K562 (cell line): ENCODE measurements around the gene CMPK1. TPM values are rescaled to one million over a fixed set of nuclear protein-coding genes. Genes with fewer than 3 reads are reported as not detected.

Experiments used
- ATAC-seq: fragments of 200-7000 bp; cut with Tn5 transposase; 3 replicates; pipeline ENCODE4 v1.9.1; 2020; ENCODE audit warnings: moderate library complexity
- BruUV-seq: library from RNA; stranded (reverse); fragments of 400-500 nt; replicated peaks from 2 replicates; lab custom pipeline; 2021; lab: Mats Ljungman, UMichigan
- CTCF ChIA-PET: fragments of 300-600 bp; formaldehyde crosslinking; extraction: SDS; loops from one replicate; lab custom pipeline; 2021; ENCODE audit warnings: low intra/inter-chr PET ratio; lab: Yijun Ruan, JAX
- POLR2A ChIA-PET: fragments of 300-600, 350-650 bp; sonication (Branson Sonifier 250); formaldehyde crosslinking; extraction: SDS; loops from one replicate; lab custom pipeline; 2021; ENCODE audit warnings: antibody characterized with exemption, inconsistent platforms; lab: Yijun Ruan, JAX
- DNase-seq, 4 experiments: peaks; one replicate each; pipeline versions ENCODE4 v3.0.0 to v3.0.0-alpha.2; 2011 to 2018; ENCODE audit warnings: low spot score in 3 of 4, mixed read lengths in 3 of 4; ENCODE audit errors: extremely low read depth in 1 of 4
- FAIRE-seq: peaks from 2 replicates; lab custom pipeline; 2011; peaks lifted over from hg19 to GRCh38; lab: Jason Lieb, UNC
- H2AFZ ChIP-seq: 2 replicates; pipeline ENCODE4 v1.6.0; 2011; ENCODE audit warnings: low read depth, low read length, control low read depth, inconsistent platforms
- H3K27ac ChIP-seq: fragments of 200-600 bp; 3 replicates; pipeline ENCODE4 v1.8.0; 2011; ENCODE audit warnings: low read depth, mild to moderate bottlenecking, control low read depth, inconsistent platforms, low read length, moderate library complexity, mixed read lengths; ENCODE audit errors: extremely low read depth
- H3K27me3 ChIP-seq, 2 experiments: fragments of 300-600 bp in 1 of 2; 2 replicates in 1 of 2; 3 replicates in 1 of 2; pipeline versions ENCODE4 v1.6.0 to v1.8.0; 2011; ENCODE audit warnings: inconsistent platforms in 2 of 2, low read length in 2 of 2, mild to moderate bottlenecking in 1 of 2, mixed read lengths in 1 of 2, moderate library complexity in 1 of 2; ENCODE audit not compliant: control insufficient read depth in 2 of 2, insufficient read depth in 2 of 2
- H3K36me3 ChIP-seq: fragments of 300-600 bp; 3 replicates; pipeline ENCODE4 v1.8.0; 2011; ENCODE audit warnings: mild to moderate bottlenecking, low read length, inconsistent platforms; ENCODE audit not compliant: control insufficient read depth, insufficient read depth
- H3K4me1 ChIP-seq, 2 experiments: fragments of 200-600 bp in 1 of 2; replicated peaks in 1 of 2; 2 replicates in 1 of 2; 3 replicates in 1 of 2; pipeline versions ENCODE4 v1.5.1 to v1.8.0; 2011; ENCODE audit warnings: inconsistent platforms in 2 of 2, low read length in 2 of 2, mild to moderate bottlenecking in 1 of 2, mixed read lengths in 1 of 2, moderate library complexity in 1 of 2; ENCODE audit not compliant: control insufficient read depth in 2 of 2, insufficient read depth in 2 of 2
- H3K4me2 ChIP-seq: 2 replicates; pipeline ENCODE4 v1.6.1; 2011; ENCODE audit warnings: low read length, control low read depth, inconsistent platforms, mixed read lengths; ENCODE audit not compliant: insufficient read depth
- H3K4me3 ChIP-seq: fragments of 200-600 bp; sonication (generic), shearing (Covaris generic); 2 replicates; pipeline ENCODE4 v1.5.1; 2016; ENCODE audit warnings: control low read depth, inconsistent platforms
- H3K79me2 ChIP-seq: fragments of 200-600 bp; 3 replicates; pipeline ENCODE4 v1.8.0; 2011; ENCODE audit warnings: low read length, inconsistent platforms; ENCODE audit not compliant: control insufficient read depth, insufficient read depth
- H3K9ac ChIP-seq, 2 experiments: 2 replicates each; pipeline versions ENCODE4 v1.6.0 to v1.6.1; 2011; ENCODE audit warnings: low read depth in 2 of 2, low read length in 2 of 2, control low read depth in 1 of 2, inconsistent platforms in 1 of 2, mild to moderate bottlenecking in 1 of 2, mixed read lengths in 1 of 2; ENCODE audit not compliant: insufficient read depth in 1 of 2
- H3K9me1 ChIP-seq: one replicate; pipeline ENCODE4 v1.6.0; 2011; ENCODE audit warnings: inconsistent platforms, mild to moderate bottlenecking, low read length, moderate library complexity; ENCODE audit not compliant: control insufficient read depth, insufficient read depth
- H3K9me3 ChIP-seq: replicated peaks from 2 replicates; pipeline ENCODE4 v1.5.1; 2011; ENCODE audit warnings: low read depth, low read length, inconsistent platforms; ENCODE audit not compliant: control insufficient read depth, insufficient read depth
- H4K20me1 ChIP-seq: replicated peaks from 2 replicates; pipeline ENCODE4 v1.6.1; 2011; ENCODE audit warnings: low read length, inconsistent platforms, mixed read lengths; ENCODE audit not compliant: control insufficient read depth, insufficient read depth
- ARID1B ChIP-seq: fragments of 450-650 bp; IDR thresholded peaks from 2 replicates; pipeline ENCODE4 v1.6.1; 2016; ENCODE audit warnings: antibody characterized with exemption, mild to moderate bottlenecking, inconsistent platforms
- E2F4 ChIP-seq: sonication (generic); formaldehyde crosslinking; IDR thresholded peaks from 2 replicates; pipeline ENCODE4 v1.8.0; 2022; ENCODE audit warnings: mild to moderate bottlenecking, low read depth, missing genetic modification reagents
- HMG20A ChIP-seq: fragments of 450-650 bp; formaldehyde crosslinking; conservative IDR thresholded peaks from 2 replicates; pipeline ENCODE4 v1.4.0; 2020; ENCODE audit warnings: mild to moderate bottlenecking, mixed read lengths
- SIX5 ChIP-seq, 2 experiments: IDR thresholded peaks; 2 replicates each; pipeline ENCODE4 v1.6.1; 2011; ENCODE audit warnings: low read length in 2 of 2, borderline replicate concordance in 1 of 2, low read depth in 1 of 2, mild to moderate bottlenecking in 1 of 2, moderate library complexity in 1 of 2; ENCODE audit not compliant: insufficient read depth in 1 of 2
- SMC3 ChIP-seq: conservative IDR thresholded peaks from 2 replicates; pipeline ENCODE4 v1.6.1; 2011; ENCODE audit warnings: low read depth, low read length, improper control_type of control experiment; ENCODE audit not compliant: insufficient read depth
- ZFP91 ChIP-seq: sonication (generic); formaldehyde crosslinking; IDR thresholded peaks from 2 replicates; pipeline ENCODE4 v1.8.0; 2022; ENCODE audit warnings: mild to moderate bottlenecking, missing genetic modification reagents
- ZNF274 ChIP-seq: IDR thresholded peaks from 2 replicates; pipeline ENCODE4 v1.6.1; 2011; ENCODE audit warnings: low read depth, mild to moderate bottlenecking, low read length, moderate library complexity, borderline replicate concordance
- ZNF609 ChIP-seq: sonication (generic); formaldehyde crosslinking; IDR thresholded peaks from 2 replicates; pipeline ENCODE4 v1.8.1; 2023; ENCODE audit warnings: missing genetic modification reagents, mild to moderate bottlenecking, borderline replicate concordance
- WGBS: fragments of 100-300 bp; shearing (Covaris generic); methylation state at CpG from one replicate; pipeline ENCODE4 v1.1.6; 2016; ENCODE audit warnings: low coverage, mixed read lengths; ENCODE audit not compliant: insufficient coverage; ENCODE audit errors: missing lambda C conversion rate; 5-methylcytosine and 5-hydroxymethylcytosine counted together
- in situ Hi-C: fragments of 300-500 bp; cut with MboI; formaldehyde crosslinking; loops from 4 replicates; pipeline ENCODE4 v1.15.0; 2018; ENCODE audit warnings: inconsistent platforms, mixed read lengths
- intact Hi-C: fragments of 100-400 bp; cut with micrococcal nuclease; formaldehyde crosslinking; loops from 2 replicates; pipeline ENCODE4 v1.14.2; 2022
- polyA plus RNA-seq, 8 experiments: library from polyadenylated mRNA; depleted of rRNA in 4 of 8; stranded (reverse) in 5 of 8; unstranded in 3 of 8; fragments of >200 nt; fragmentation: Nextera tagmentation in 2 of 8; fragmentation: Illumina TruSeq in 1 of 8; extraction: Ambion mirVana in 2 of 8; extraction: Trizol in 1 of 8; gene quantifications; 2 replicates each; pipeline versions ENCODE4 v1.2.1 to v1.2.3, GENCODE V29; 2011 to 2014; ENCODE audit warnings: inconsistent platforms in 1 of 8, missing spikeins in 1 of 8
- total RNA-seq, 7 experiments: library from RNA; depleted of rRNA in 6 of 7; stranded (reverse); fragments of >200 nt in 6 of 7; fragmentation: Illumina TruSeq in 2 of 7; extraction: Trizol in 2 of 7; gene quantifications; 2 replicates each; pipeline versions ENCODE4 v1.2.1 to v1.2.3, GENCODE V29; 2011 to 2021; ENCODE audit warnings: low replicate concordance in 1 of 7

CMPK1 gene
- total and polyA plus RNA-seq, 9 of the 15 experiments (the other 6 are each of a cell fraction or from before 2014, with no cell fraction given), result 54.5 to 197 (median 116) TPM

- no peak overlapping the region for H3K27ac ChIP-seq
- H4K20me1 ChIP-seq, result no peaks in the 10 kb centered on the region
- ATAC-seq (no peak), FAIRE-seq (no peak), DNase-seq (no peak)
- no peak overlapping the region for H3K4me2 ChIP-seq
- WGBS, result 0% methylated on average over 3 of the region's 3 CpGs
- ChIA-PET POLR2A (interaction anchor here (0.6 to 1.6 kb wide), 2 partner anchors 10 to 11 kb away, joined by 6 read pairs; no protein-coding TSS in a partner anchor), CTCF (interaction anchor here (0.6 kb wide), 1 partner anchor 336 kb away, joined by 3 read pairs; no protein-coding TSS in a partner anchor)
- no peak overlapping the region for H2AFZ ChIP-seq
- BruUV-seq, result no TSS peak
- H3K4me1 ChIP-seq, result peaks cover 0 to 4% of the 10 kb centered on the region in 2 experiments; a peak in 1 of 5 replicates
- intact Hi-C loops, result no loop called here
- no peak overlapping the region for H3K4me3 ChIP-seq
- in situ Hi-C loops, result no loop called here
- no peaks in the 10 kb centered on the region for H3K9me3 ChIP-seq
- no peaks in the 10 kb centered on the region for H3K36me3 ChIP-seq
- no peaks in the 10 kb centered on the region for H3K9me1 ChIP-seq
- H3K27me3 ChIP-seq, result peaks cover 69 to 81% of the 10 kb centered on the region in 2 experiments
- no peak overlapping the region for H3K9ac ChIP-seq
- H3K79me2 ChIP-seq, result no peaks in the 10 kb centered on the region
- TF ChIP-seq ZNF274 (no peak), ARID1B (no peak), SIX5 (IDR thresholded peaks at IDR 0.05; ENCODE audit: borderline replicate concordance in 1 of 2, insufficient read depth in 1 of 2, low read depth in 1 of 2, low read length in 2 of 2) (no peak), ZNF609 (no peak), E2F4 (CRISPR knock-in tag) (no peak), HMG20A (CRISPR knock-in tag) (no peak), SMC3 (no peak), ZFP91 (CRISPR knock-in tag) (no peak)
Measured at GRCh38 chr1:47410068-47410455, 76.5 kb downstream of the CMPK1 start.
